ENCODE measurements around the gene GRK2. TPM values are rescaled to one million over a fixed set of nuclear protein-coding genes. Genes with fewer than 3 reads are reported as not detected.
A peak's percentile ranks its signal among the peaks of the same experiment; 100 is the strongest.

Gene GRK2
- polyA plus RNA-seq, 1 donor, result 82.5 TPM

- no peaks in the 10 kb centered on the region for H3K27me3 ChIP-seq (ENCODE audit: control insufficient read depth, insufficient read depth, low read length)
- peaks cover 89% of the 10 kb centered on the region for H3K36me3 ChIP-seq (ENCODE audit: control insufficient read depth, insufficient read depth, low read length)
- peaks cover 15% of the 10 kb centered on the region for H3K4me1 ChIP-seq (ENCODE audit: control insufficient read depth, insufficient read depth, low read length)
- no CpG with 5 or more reads among the region's 13 CpGs for WGBS (ENCODE audit: insufficient coverage, low lambda C conversion rate)
- no peak overlapping the region for H3K4me3 ChIP-seq (ENCODE audit: low read length)
- DNase-seq, result no peak
- H3K9me3 ChIP-seq (ENCODE audit: control insufficient read depth, low read depth, low read length), result no peaks in the 10 kb centered on the region
- no peak overlapping the region for H3K27ac ChIP-seq (ENCODE audit: low read length)
Measured at GRCh38 chr11:67283481-67283963, 17.2 kb downstream of the GRK2 start.

GRCh38 chr11:67284811-67285540 lies 18.7 kb downstream of the GRK2 start:
- no peak for DNase-seq

GRCh38 chr11:67285541-67286498 lies 19.5 kb downstream of the GRK2 start:
- H3K27me3 ChIP-seq (ENCODE audit: control insufficient read depth, insufficient read depth, low read length), result no peaks in the 10 kb centered on the region
- no peak overlapping the region for H3K27ac ChIP-seq (ENCODE audit: low read length)
- no peaks in the 10 kb centered on the region for H3K9me3 ChIP-seq (ENCODE audit: control insufficient read depth, low read depth, low read length)
- 100% methylated on average over 1 of the region's 39 CpGs for WGBS (ENCODE audit: insufficient coverage, low lambda C conversion rate)
- H3K4me1 ChIP-seq (ENCODE audit: control insufficient read depth, insufficient read depth, low read length), result peaks cover 22% of the 10 kb centered on the region
- no peak overlapping the region for H3K4me3 ChIP-seq (ENCODE audit: low read length)
- no peak for DNase-seq
- H3K36me3 ChIP-seq (ENCODE audit: control insufficient read depth, insufficient read depth, low read length), result peaks cover 74% of the 10 kb centered on the region

More at GRCh38 chr11:67284811-67285540, 18.7 kb downstream of the GRK2 start:
- H3K4me3 ChIP-seq (ENCODE audit: low read length), result no peak overlapping the region
- no peaks in the 10 kb centered on the region for H3K9me3 ChIP-seq (ENCODE audit: control insufficient read depth, low read depth, low read length)
- 99% methylated on average over 14 of the region's 45 CpGs for WGBS (ENCODE audit: insufficient coverage, low lambda C conversion rate)
- peaks cover 20% of the 10 kb centered on the region for H3K4me1 ChIP-seq (ENCODE audit: control insufficient read depth, insufficient read depth, low read length)
- H3K36me3 ChIP-seq (ENCODE audit: control insufficient read depth, insufficient read depth, low read length), result peaks cover 75% of the 10 kb centered on the region
- H3K27me3 ChIP-seq (ENCODE audit: control insufficient read depth, insufficient read depth, low read length), result no peaks in the 10 kb centered on the region
- H3K27ac ChIP-seq (ENCODE audit: low read length), result no peak overlapping the region

GRCh38 chr11:67286621-67287333 lies 20.5 kb downstream of the GRK2 start:
- peaks cover 22% of the 10 kb centered on the region for H3K4me1 ChIP-seq (ENCODE audit: control insufficient read depth, insufficient read depth, low read length)
- no peak for DNase-seq
- peaks cover 72% of the 10 kb centered on the region for H3K36me3 ChIP-seq (ENCODE audit: control insufficient read depth, insufficient read depth, low read length)
- peak overlapping the region; percentile 79 for H3K27ac ChIP-seq (ENCODE audit: low read length)
- WGBS (ENCODE audit: insufficient coverage, low lambda C conversion rate), result no CpG with 5 or more reads among the region's 8 CpGs
- no peaks in the 10 kb centered on the region for H3K27me3 ChIP-seq (ENCODE audit: control insufficient read depth, insufficient read depth, low read length)
- no peak overlapping the region for H3K4me3 ChIP-seq (ENCODE audit: low read length)
- H3K9me3 ChIP-seq (ENCODE audit: control insufficient read depth, low read depth, low read length), result no peaks in the 10 kb centered on the region

GRCh38 chr11:67287355-67288197 lies 21.3 kb downstream of the GRK2 start:
- Histone ChIP-seq H3K4me3 (ENCODE audit: low read length) (no peak overlapping the region), H3K4me1 (ENCODE audit: control insufficient read depth, insufficient read depth, low read length) (peaks cover 22% of the 10 kb centered on the region), H3K27ac (ENCODE audit: low read length) (peak overlapping the region; percentile 79), H3K36me3 (ENCODE audit: control insufficient read depth, insufficient read depth, low read length) (peaks cover 70% of the 10 kb centered on the region), H3K27me3 (ENCODE audit: control insufficient read depth, insufficient read depth, low read length) (no peaks in the 10 kb centered on the region), H3K9me3 (ENCODE audit: control insufficient read depth, low read depth, low read length) (no peaks in the 10 kb centered on the region)
- DNase-seq, result no peak
- WGBS (ENCODE audit: insufficient coverage, low lambda C conversion rate), result 59% methylated on average over 3 of the region's 14 CpGs

- no peaks in the 10 kb centered on the region for H3K27me3 ChIP-seq (ENCODE audit: control insufficient read depth, insufficient read depth, low read length)
- no peaks in the 10 kb centered on the region for H3K9me3 ChIP-seq (ENCODE audit: control insufficient read depth, low read depth, low read length)
- H3K4me1 ChIP-seq (ENCODE audit: control insufficient read depth, insufficient read depth, low read length), result peaks cover 22% of the 10 kb centered on the region
- peaks cover 66% of the 10 kb centered on the region for H3K36me3 ChIP-seq (ENCODE audit: control insufficient read depth, insufficient read depth, low read length)
- peak overlapping the region; percentile 79 for H3K27ac ChIP-seq (ENCODE audit: low read length)
- H3K4me3 ChIP-seq (ENCODE audit: low read length), result peak overlapping the region; percentile 97
- no peak for DNase-seq
- no CpG with 5 or more reads among the region's 4 CpGs for WGBS (ENCODE audit: insufficient coverage, low lambda C conversion rate)
Measured at GRCh38 chr11:67288198-67288451, 21.9 kb downstream of the GRK2 start.

- peak overlapping the region; percentile 97 for H3K4me3 ChIP-seq (ENCODE audit: low read length)
- H3K27ac ChIP-seq (ENCODE audit: low read length), result peak overlapping the region; percentile 79
- no CpG with 5 or more reads among the region's 87 CpGs for WGBS (ENCODE audit: insufficient coverage, low lambda C conversion rate)
- H3K4me1 ChIP-seq (ENCODE audit: control insufficient read depth, insufficient read depth, low read length), result peaks cover 22% of the 10 kb centered on the region
- no peaks in the 10 kb centered on the region for H3K9me3 ChIP-seq (ENCODE audit: control insufficient read depth, low read depth, low read length)
- H3K36me3 ChIP-seq (ENCODE audit: control insufficient read depth, insufficient read depth, low read length), result peaks cover 62% of the 10 kb centered on the region
- DNase-seq, result peak; percentile 86 to 93
- H3K27me3 ChIP-seq (ENCODE audit: control insufficient read depth, insufficient read depth, low read length), result no peaks in the 10 kb centered on the region
Measured at GRCh38 chr11:67288452-67289225, 22.4 kb downstream of the GRK2 start.

- Histone ChIP-seq H3K27ac (ENCODE audit: low read length) (peak within 1 kb of the TSS; percentile 79), H3K27me3 (ENCODE audit: control insufficient read depth, insufficient read depth, low read length) (no peaks in the 10 kb centered on the region), H3K9me3 (ENCODE audit: control insufficient read depth, low read depth, low read length) (no peaks in the 10 kb centered on the region), H3K36me3 (ENCODE audit: control insufficient read depth, insufficient read depth, low read length) (peaks cover 56% of the 10 kb centered on the region), H3K4me1 (ENCODE audit: control insufficient read depth, insufficient read depth, low read length) (peaks cover 22% of the 10 kb centered on the region), H3K4me3 (ENCODE audit: low read length) (peak within 1 kb of the TSS; percentile 97)
- DNase-seq, result no peak
- WGBS (ENCODE audit: insufficient coverage, low lambda C conversion rate), result no CpG with 5 or more reads among the region's 56 CpGs
Measured at GRCh38 chr11:67289226-67289650, 23.0 kb downstream of the GRK2 start, which contains the start of gene ANKRD13D. TSS of gene ANKRD13D (plus strand) at chr11:67289303. CDS start at chr11:67289461, 158 bp downstream.

Measured in large intestine (tissue), 3 donors.